Globus pallidus (tissue), 1 donor: Measurements from ENCODE around the gene SPI1.

Experiments
- DNase-seq: peaks from one replicate; pipeline ENCODE4 v3.0.0-alpha.2; 2015; ENCODE audit warnings: low spot score

The SPI1 gene

GRCh38 chr11:47357985-47358730 is 20.2 kb downstream of the SPI1 start:
- no peak for DNase-seq

- DNase-seq = no peak
These were observed 21.4 kb downstream of the SPI1 start for GRCh38 chr11:47356998-47357329.

DNA sequence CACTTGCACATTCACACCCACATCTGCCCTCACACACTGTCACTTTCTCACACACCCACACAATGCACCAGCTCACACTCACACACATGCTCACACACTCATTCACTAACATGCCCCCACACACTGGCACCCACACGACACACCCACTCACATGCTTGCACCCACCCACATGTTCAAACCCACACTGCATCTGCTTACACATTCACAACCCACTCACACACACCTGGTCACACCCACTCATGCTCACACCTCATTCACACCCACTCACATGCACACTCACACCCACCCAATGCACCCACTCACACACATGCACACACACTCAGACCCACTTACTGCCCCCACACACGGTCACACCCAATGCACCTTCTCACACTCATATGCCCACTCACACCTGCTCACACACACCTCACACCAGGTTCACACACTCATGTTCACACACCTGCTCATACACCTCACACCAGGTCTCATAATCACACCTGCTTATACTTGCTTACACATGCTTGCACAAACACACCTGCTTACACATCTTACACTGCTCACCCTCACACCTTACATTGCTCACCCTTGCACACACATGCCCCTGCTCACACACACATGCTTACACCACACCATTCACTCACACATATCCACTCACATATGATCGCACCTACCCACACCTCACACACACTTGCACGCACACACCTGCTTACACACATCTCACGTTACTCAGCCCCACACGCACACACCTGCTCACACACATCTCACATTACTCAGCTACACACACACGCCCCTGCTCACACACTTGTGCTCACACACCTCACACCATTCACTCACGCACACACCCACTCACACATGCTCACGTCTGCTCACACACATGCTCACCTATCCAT is 22.0 kb downstream of the SPI1 start:
- DNase-seq = no peak

DNA sequence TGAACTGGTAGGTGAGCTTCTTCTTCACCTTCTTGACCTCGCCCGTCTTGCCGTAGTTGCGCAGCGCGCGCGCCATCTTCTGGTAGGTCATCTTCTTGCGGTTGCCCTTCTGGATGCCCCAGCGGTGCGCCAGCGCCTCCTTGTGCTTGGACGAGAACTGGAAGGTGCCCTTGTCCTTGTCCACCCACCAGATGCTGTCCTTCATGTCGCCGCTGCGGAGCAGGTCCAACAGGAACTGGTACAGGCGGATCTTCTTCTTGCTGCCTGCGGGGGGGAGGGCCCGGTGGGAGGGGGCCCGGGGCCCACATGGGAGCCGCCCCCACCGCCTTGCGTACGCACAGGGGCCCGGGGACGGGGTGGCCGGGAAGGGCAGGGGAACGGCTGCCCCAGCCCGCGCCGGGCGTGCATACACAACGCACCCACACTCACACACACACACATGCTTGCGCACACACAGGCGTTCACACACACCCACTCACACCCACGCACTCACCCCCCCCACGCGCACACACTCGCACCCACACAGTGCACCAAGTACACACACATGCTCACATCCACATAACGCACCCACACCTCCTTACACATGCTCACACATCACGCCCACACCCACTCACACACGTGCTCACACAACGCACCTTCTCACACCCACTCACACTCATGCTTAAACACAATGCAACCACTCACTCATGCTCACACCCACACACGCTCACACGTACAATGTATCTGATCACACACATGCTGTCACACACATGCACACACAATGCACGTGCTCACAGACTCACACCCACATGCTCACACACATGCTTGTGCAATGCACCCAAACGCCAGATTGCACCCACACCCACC is 22.8 kb downstream of the SPI1 start:
- peak; percentile 84 for DNase-seq

GRCh38 chr11:47354913-47355282 is 23.4 kb downstream of the SPI1 start:
- DNase-seq = no peak

- DNase-seq = no peak
These were observed 24.2 kb downstream of the SPI1 start for GRCh38 chr11:47353978-47354774.

DNA sequence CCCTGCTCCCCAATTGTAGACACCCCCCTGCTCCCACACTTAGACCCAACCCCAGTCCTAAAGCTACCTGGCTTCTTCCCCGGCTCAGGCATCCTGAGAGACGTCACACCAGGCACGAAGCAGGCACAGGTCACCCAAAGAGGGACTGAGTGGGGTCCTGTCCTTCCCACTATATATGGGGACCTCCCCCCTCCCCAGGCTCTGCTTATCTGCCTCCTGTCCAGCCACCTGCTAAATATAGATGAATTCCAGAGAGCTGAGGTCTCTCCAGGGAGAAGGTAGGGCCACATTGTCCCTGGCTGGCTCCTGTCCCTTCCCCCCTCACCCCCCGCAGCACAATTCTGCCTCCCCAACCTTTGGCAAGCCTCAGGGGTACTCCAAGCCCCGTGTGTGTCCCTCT is 25.8 kb downstream of the SPI1 start, which contains the start of gene MYBPC3:
Gene MYBPC3 (minus strand): TSS at position 147 of the 400 bp plus-strand sequence. CDS start 55 bp downstream, at position 92.
- DNase-seq = no peak

DNA sequence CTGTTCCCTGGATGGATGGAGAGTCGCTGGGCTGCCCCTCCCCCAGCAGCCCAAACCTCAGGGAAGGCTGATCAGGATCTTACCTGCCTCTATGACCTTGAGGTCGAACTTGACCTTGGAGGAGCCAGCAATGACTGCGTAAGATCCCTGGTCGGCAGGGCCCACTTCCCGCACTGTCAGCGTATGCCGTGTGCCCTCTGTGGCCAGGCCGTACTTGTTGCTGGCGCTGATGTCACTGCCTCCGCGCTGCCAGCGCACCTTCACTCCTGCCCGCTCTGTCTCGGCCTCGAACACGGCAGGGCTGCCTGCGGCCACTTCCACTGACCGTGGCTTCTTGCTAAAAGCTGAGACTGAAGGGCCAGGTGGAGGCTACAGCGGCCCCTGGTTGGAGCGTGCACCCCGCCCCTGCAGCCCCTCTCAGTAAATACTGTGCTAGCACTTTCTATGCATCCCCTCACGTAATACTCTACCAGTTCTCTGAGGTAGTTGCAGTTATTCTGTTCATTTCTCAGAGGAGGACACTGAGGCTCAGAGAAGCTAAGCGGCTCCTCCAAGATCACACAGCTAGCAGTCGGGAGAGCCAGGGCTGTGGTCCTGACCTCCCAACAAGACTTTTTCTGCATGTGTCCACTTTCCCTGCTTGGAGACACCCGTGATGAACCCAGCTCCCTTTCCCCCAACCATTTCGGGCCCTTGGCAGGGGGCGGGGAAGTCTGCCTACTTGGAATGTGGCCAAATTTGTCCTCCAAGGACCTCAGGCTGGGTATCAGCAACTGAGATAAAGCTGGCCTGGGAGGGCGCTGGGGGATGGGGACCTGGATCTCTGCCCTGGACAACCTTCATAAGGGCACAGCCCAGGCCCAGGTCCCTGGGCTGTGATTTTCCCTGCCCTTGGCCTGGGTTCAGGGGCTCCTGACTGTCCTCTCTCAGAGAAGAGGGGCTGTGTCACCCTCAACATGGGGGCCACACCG is 26.9 kb downstream of the SPI1 start:
- DNase-seq = no peak

DNA sequence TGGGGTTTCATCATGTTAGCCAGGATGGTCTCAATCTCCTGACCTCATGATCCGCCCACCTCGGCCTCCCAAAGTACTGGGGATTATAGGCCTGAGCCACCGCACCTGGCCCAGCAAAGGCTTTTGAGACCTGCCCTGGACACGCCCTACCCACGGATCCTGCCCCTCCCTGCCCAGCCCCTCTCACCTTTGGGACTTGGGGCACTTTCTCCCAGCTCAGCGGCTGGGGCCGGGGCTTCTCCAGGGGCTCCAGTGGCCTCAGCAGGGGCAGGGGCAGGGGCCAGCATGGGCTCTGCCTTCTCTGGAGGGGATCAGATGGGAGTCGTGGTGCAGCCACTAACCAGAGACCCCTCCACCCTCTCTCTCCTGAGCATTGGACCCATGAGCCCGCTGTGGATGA is 28.0 kb downstream of the SPI1 start:
- no peak for DNase-seq

GRCh38 chr11:47349521-47350095 is 28.7 kb downstream of the SPI1 start:
- no peak for DNase-seq

- no peak for DNase-seq
These were observed 29.5 kb downstream of the SPI1 start for GRCh38 chr11:47348859-47349258.

- no peak for DNase-seq
These were observed 30.1 kb downstream of the SPI1 start for GRCh38 chr11:47348131-47348802.

DNA sequence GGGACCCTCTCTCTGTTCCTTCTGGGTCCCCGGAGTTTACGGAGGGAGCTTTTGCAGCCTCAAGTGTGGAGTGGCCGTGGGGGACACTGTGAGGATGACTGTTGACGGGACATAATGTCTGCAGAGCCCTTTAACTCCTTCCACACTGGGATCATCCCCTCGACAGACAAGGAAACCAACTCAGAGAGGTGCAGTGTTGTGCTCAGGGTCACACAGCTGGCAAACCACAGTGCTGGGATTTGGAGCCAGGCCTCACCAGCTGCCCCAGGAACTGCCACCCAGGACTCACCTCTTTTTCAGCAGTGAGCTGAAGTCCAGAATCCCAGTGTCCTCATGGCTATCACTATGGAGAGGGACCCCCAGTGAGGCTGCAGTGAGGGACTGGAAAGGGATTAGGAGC is 31.2 kb downstream of the SPI1 start:
- DNase-seq = no peak

GRCh38 chr11:47345890-47346563 is 32.3 kb downstream of the SPI1 start:
- DNase-seq = no peak

GRCh38 chr11:47342854-47343253 is 35.5 kb downstream of the SPI1 start:
- DNase-seq = no peak

- no peak for DNase-seq
These were observed 36.1 kb downstream of the SPI1 start for GRCh38 chr11:47342036-47342803.

DNA sequence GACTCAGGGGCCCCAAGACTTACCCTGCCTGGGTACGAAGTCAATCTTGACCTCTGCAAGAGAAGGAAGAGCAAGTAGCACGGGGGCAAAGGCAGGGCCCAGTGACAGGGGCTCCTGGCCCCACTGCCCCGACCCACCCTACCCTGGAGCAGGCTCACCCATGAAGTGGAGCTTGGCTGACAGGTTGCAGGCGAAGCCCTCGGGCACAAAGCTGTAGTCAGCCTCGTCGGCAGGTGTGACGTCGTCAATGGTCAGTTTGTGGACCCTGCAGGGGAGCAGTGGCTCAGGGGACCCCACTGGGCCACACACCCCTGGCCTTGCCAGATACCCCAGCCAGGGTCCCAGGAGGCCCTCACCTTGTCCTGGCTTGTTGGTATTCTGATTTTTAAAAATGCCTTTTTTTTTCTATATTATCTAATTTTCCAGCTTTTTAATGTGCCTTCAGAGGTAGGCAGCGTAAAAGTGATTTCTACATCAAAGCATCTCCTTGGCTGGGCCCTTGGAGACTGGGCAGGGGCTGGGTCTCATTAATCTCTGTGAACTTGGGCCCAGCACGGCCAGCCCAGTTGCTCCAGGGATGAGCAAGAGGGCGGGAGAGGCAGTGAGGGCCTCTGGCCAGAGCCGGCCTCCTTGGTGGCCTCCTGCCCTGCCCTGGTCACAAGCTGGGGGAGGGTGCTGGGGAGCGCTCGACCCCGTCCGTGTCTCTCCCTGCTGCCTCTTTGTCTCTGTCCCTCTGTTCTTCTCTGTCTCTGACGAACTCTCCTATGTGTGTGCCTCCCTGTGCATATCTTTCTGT is 37.2 kb downstream of the SPI1 start:
- no peak for DNase-seq
